HFFc6 (cell line): ENCODE measurements around the gene ABHD17C. TPM values are rescaled to one million over a fixed set of nuclear protein-coding genes. Genes with fewer than 3 reads are reported as not detected.

Experiments used
- DNase-seq: peaks from one replicate; pipeline ENCODE4 v3.0.0-alpha.2; 2018
- H3K27ac Mint-ChIP-seq: 2 replicates; pipeline ENCODE4 v1.8.0; 2020; ENCODE audit warnings: mild to moderate bottlenecking, mixed read lengths
- H3K27me3 Mint-ChIP-seq: 2 replicates; pipeline ENCODE4 v1.8.0; 2021; ENCODE audit warnings: mild to moderate bottlenecking, moderate library complexity, mixed read lengths; ENCODE audit not compliant: insufficient read depth
- H3K36me3 Mint-ChIP-seq: 2 replicates; pipeline ENCODE4 v1.8.0; 2021; ENCODE audit warnings: low read depth, mixed read lengths
- H3K4me1 Mint-ChIP-seq: 2 replicates; pipeline ENCODE4 v1.8.0; 2020; ENCODE audit warnings: low read depth, mixed read lengths
- H3K4me3 Mint-ChIP-seq: 2 replicates; pipeline ENCODE4 v1.8.0; 2020; ENCODE audit warnings: mild to moderate bottlenecking, moderate library complexity, mixed read lengths
- H3K9me3 Mint-ChIP-seq: 2 replicates; pipeline ENCODE4 v1.8.0; 2020; ENCODE audit warnings: mild to moderate bottlenecking, mixed read lengths
- CTCF ChIP-seq: fragments of 200-600 bp; sonication (generic); IDR thresholded peaks from 2 replicates; pipeline ENCODE4 v1.5.0; 2021; ENCODE audit warnings: antibody characterized with exemption, mild to moderate bottlenecking
- total RNA-seq, 6 experiments: library from RNA; stranded (reverse); fragmentation: NEBNext Ultra II Directional; extraction: Animal tissue kit (Norgen Biotek cat#: 25700); gene quantifications; 2 replicates in 1 of 6; 3 replicates in 5 of 6; pipeline ENCODE4 v1.2.3, GENCODE V29; 2021

Gene ABHD17C
- total RNA-seq, 6 experiments from 2014 or later: 8.5 to 21.4 (median 15.9) TPM

- Mint-ChIP-seq H3K4me3 (no peak overlapping the region), H3K27me3 (peaks cover 2% of the 10 kb centered on the region), H3K36me3 (no peaks in the 10 kb centered on the region), H3K27ac (no peak overlapping the region), H3K4me1 (peaks cover 16% of the 10 kb centered on the region), H3K9me3 (no peaks in the 10 kb centered on the region)
- no peak for DNase-seq
- no peak for TF ChIP-seq CTCF
Observed at GRCh38 chr15:80669663-80670273, 25.3 kb upstream of the ABHD17C start.

- Mint-ChIP-seq H3K27me3 (peaks cover 7% of the 10 kb centered on the region), H3K27ac (no peak overlapping the region), H3K4me1 (peaks cover 16% of the 10 kb centered on the region), H3K4me3 (no peak overlapping the region), H3K9me3 (no peaks in the 10 kb centered on the region), H3K36me3 (no peaks in the 10 kb centered on the region)
- TF ChIP-seq CTCF: no peak
- DNase-seq: no peak
Observed at GRCh38 chr15:80673561-80674244, 21.4 kb upstream of the ABHD17C start.

- H3K4me3 Mint-ChIP-seq: no peak overlapping the region
- H3K4me1 Mint-ChIP-seq: peaks cover 14% of the 10 kb centered on the region
- H3K27me3 Mint-ChIP-seq: peaks cover 9% of the 10 kb centered on the region
- no peaks in the 10 kb centered on the region for H3K36me3 Mint-ChIP-seq
- H3K9me3 Mint-ChIP-seq: no peaks in the 10 kb centered on the region
- no peak for TF ChIP-seq CTCF
- no peak overlapping the region for H3K27ac Mint-ChIP-seq
- DNase-seq: no peak
Observed at GRCh38 chr15:80674245-80674614, 20.9 kb upstream of the ABHD17C start.

GRCh38 chr15:80677041-80677440 is 18.1 kb upstream of the ABHD17C start:
- no peak for DNase-seq
- Mint-ChIP-seq H3K4me3 (no peak overlapping the region), H3K27ac (no peak overlapping the region), H3K9me3 (no peaks in the 10 kb centered on the region), H3K27me3 (peaks cover 20% of the 10 kb centered on the region), H3K36me3 (no peaks in the 10 kb centered on the region), H3K4me1 (no peaks in the 10 kb centered on the region)
- TF ChIP-seq CTCF: no peak

GRCh38 chr15:80679167-80679803 is 15.8 kb upstream of the ABHD17C start:
- H3K4me3 Mint-ChIP-seq: no peak overlapping the region
- no peak for TF ChIP-seq CTCF

More at GRCh38 chr15:80679167-80679803, 15.8 kb upstream of the ABHD17C start:
- H3K36me3 Mint-ChIP-seq: no peaks in the 10 kb centered on the region
- 0 out of 2 replicates have a peak, but pooled peaks cover 3% of the 10 kb centered on the region for H3K9me3 Mint-ChIP-seq
- peaks cover 28% of the 10 kb centered on the region for H3K27me3 Mint-ChIP-seq
- H3K4me1 Mint-ChIP-seq: no peaks in the 10 kb centered on the region
- no peak for DNase-seq
- no peak overlapping the region for H3K27ac Mint-ChIP-seq
